ENCODE data around the gene MOK. TPM values are rescaled to one million over a fixed set of nuclear protein-coding genes. Genes with fewer than 3 reads are reported as not detected.

Gene MOK
- total RNA-seq, 1 donor from 2014 or later = 15.8 TPM

- no peaks in the 10 kb centered on the region for H3K27me3 ChIP-seq (ENCODE audit: low read depth)
- H3K36me3 ChIP-seq = peaks cover 25% of the 10 kb centered on the region
- ATAC-seq (no peak), DNase-seq (no peak)
- no peak overlapping the region for H3K27ac ChIP-seq
- H3K4me3 ChIP-seq = no peak overlapping the region
- peaks cover 6% of the 10 kb centered on the region for H3K4me1 ChIP-seq
- H3K9me3 ChIP-seq = no peaks in the 10 kb centered on the region
- no peak for TF ChIP-seq CTCF (IDR thresholded peaks at IDR 0.05)
- intact Hi-C loops (cut with DNase I) = no loop called here
Observed at GRCh38 chr14:102230481-102231210, 74.3 kb downstream of the MOK start.

- no peaks in the 10 kb centered on the region for H3K9me3 ChIP-seq
- peaks cover 25% of the 10 kb centered on the region for H3K36me3 ChIP-seq
- H3K4me3 ChIP-seq = no peak overlapping the region
- H3K27me3 ChIP-seq (ENCODE audit: low read depth) = no peaks in the 10 kb centered on the region
- no peak for TF ChIP-seq CTCF (IDR thresholded peaks at IDR 0.05)
- no peaks in the 10 kb centered on the region for H3K4me1 ChIP-seq
- intact Hi-C loops (cut with DNase I) = no loop called here
- no peak for DNase-seq
- no peak for ATAC-seq
- H3K27ac ChIP-seq = no peak overlapping the region
Observed at GRCh38 chr14:102229739-102230092, 75.2 kb downstream of the MOK start.

- Histone ChIP-seq H3K27ac (no peak overlapping the region), H3K27me3 (ENCODE audit: low read depth) (no peaks in the 10 kb centered on the region), H3K4me1 (no peaks in the 10 kb centered on the region), H3K36me3 (peaks cover 30% of the 10 kb centered on the region), H3K9me3 (no peaks in the 10 kb centered on the region), H3K4me3 (no peak overlapping the region)
- TF ChIP-seq CTCF (IDR thresholded peaks at IDR 0.05) = no peak
- ATAC-seq = no peak
- no peak for DNase-seq
- intact Hi-C loops (cut with DNase I) = no loop called here
Observed at GRCh38 chr14:102229071-102229738, 75.8 kb downstream of the MOK start.

- H3K4me3 ChIP-seq = no peak overlapping the region
- no peak overlapping the region for H3K27ac ChIP-seq
- ATAC-seq (no peak), DNase-seq (no peak)
- no peaks in the 10 kb centered on the region for H3K4me1 ChIP-seq
- no peak for TF ChIP-seq CTCF (IDR thresholded peaks at IDR 0.05)
- H3K27me3 ChIP-seq (ENCODE audit: low read depth) = no peaks in the 10 kb centered on the region
- no peaks in the 10 kb centered on the region for H3K9me3 ChIP-seq
- H3K36me3 ChIP-seq = peaks cover 25% of the 10 kb centered on the region
- intact Hi-C loops (cut with DNase I) = no loop called here
Observed at GRCh38 chr14:102227184-102227964, 77.6 kb downstream of the MOK start.

- DNase-seq = no peak
- no peak overlapping the region for H3K4me3 ChIP-seq
- intact Hi-C loops (cut with DNase I) = no loop called here
- H3K36me3 ChIP-seq = peaks cover 29% of the 10 kb centered on the region
- ATAC-seq = no peak
- no peaks in the 10 kb centered on the region for H3K9me3 ChIP-seq
- H3K4me1 ChIP-seq = no peaks in the 10 kb centered on the region
- TF ChIP-seq CTCF (IDR thresholded peaks at IDR 0.05) = no peak
- H3K27me3 ChIP-seq (ENCODE audit: low read depth) = no peaks in the 10 kb centered on the region
- no peak overlapping the region for H3K27ac ChIP-seq
Observed at GRCh38 chr14:102226356-102227125, 78.4 kb downstream of the MOK start.
